Loucy (cell line): Measurements from ENCODE around the gene TERB2.
"Not testable (repeated sequence)": the region's sequence is repeated elsewhere in the genome, so short reads cannot be mapped to it uniquely, and the experiment has no call there.

Source experiments
- H2AFZ ChIP-seq: fragments of 200-600 bp; sonication (generic); 2 replicates; pipeline ENCODE4 v1.6.0; 2016; ENCODE audit warnings: antibody characterized with exemption, mild to moderate bottlenecking, low read length, moderate library complexity
- H3F3A ChIP-seq: fragments of 200-600 bp; 2 replicates; pipeline ENCODE4 v1.6.0; 2016; ENCODE audit warnings: antibody characterized with exemption, low read depth, mild to moderate bottlenecking
- H3K27me3 ChIP-seq: fragments of 200-600 bp; sonication (generic); 2 replicates; pipeline ENCODE4 v1.6.1; 2014; ENCODE audit warnings: low read length, mild to moderate bottlenecking; ENCODE audit not compliant: insufficient read depth, poor library complexity, severe bottlenecking
- H3K36me3 ChIP-seq: fragments of 200-600 bp; sonication (generic); 2 replicates; pipeline ENCODE4 v1.6.1; 2016; ENCODE audit warnings: low read length; ENCODE audit not compliant: insufficient read depth
- H3K4me1 ChIP-seq: fragments of 200-600 bp; sonication (generic); 2 replicates; pipeline ENCODE4 v1.5.1; 2014; ENCODE audit warnings: low read length, mild to moderate bottlenecking; ENCODE audit not compliant: insufficient read depth, poor library complexity, severe bottlenecking
- H3K4me2 ChIP-seq: fragments of 200-600 bp; sonication (generic); 2 replicates; pipeline ENCODE4 v1.6.0; 2014; ENCODE audit warnings: antibody characterized with exemption, low read length, low read depth, mild to moderate bottlenecking; ENCODE audit not compliant: poor library complexity, severe bottlenecking
- H3K4me3 ChIP-seq: fragments of 200-600 bp; sonication (generic); 2 replicates; pipeline ENCODE4 v1.5.1; 2014; ENCODE audit warnings: low read length, mild to moderate bottlenecking, mixed read lengths; ENCODE audit not compliant: poor library complexity, severe bottlenecking
- H3K79me2 ChIP-seq: fragments of 200-600 bp; sonication (generic); 2 replicates; pipeline ENCODE4 v1.6.1; 2014; ENCODE audit warnings: low read length; ENCODE audit not compliant: insufficient read depth
- H3K9ac ChIP-seq: fragments of 200-600 bp; sonication (generic); 2 replicates; pipeline ENCODE4 v1.6.0; 2014; ENCODE audit warnings: mild to moderate bottlenecking, low read depth, low read length, moderate library complexity; ENCODE audit not compliant: poor library complexity, severe bottlenecking
- H3K9me2 ChIP-seq: fragments of 200-600 bp; sonication (generic); replicated peaks from 2 replicates; pipeline ENCODE4 v1.6.1; 2016; ENCODE audit warnings: low read depth, low read length, mixed read lengths
- H3K9me3 ChIP-seq: fragments of 200-600 bp; sonication (generic); 2 replicates; pipeline ENCODE4 v1.6.1; 2014; ENCODE audit warnings: mild to moderate bottlenecking, antibody characterized with exemption, low read length, low read depth; ENCODE audit not compliant: insufficient read depth
- H4K20me1 ChIP-seq: fragments of 200-600 bp; sonication (generic); 2 replicates; pipeline ENCODE4 v1.6.0; 2014; ENCODE audit warnings: antibody characterized with exemption, low read length, mild to moderate bottlenecking; ENCODE audit not compliant: insufficient read depth, poor library complexity, severe bottlenecking
- EZH2phosphoT487 ChIP-seq: fragments of 200-600 bp; IDR thresholded peaks from 2 replicates; pipeline ENCODE4 v1.6.1; 2018; ENCODE audit warnings: antibody characterized with exemption, mild to moderate bottlenecking, moderate library complexity, borderline replicate concordance
- TF ChIP-seq, protein P1 (sequence below): fragments of 200-600 bp; sonication (generic); conservative IDR thresholded peaks from 2 replicates; pipeline ENCODE4 v1.5.1; 2014; ENCODE audit warnings: mild to moderate bottlenecking, antibody characterized with exemption, low read length

The TERB2 gene

DNA sequence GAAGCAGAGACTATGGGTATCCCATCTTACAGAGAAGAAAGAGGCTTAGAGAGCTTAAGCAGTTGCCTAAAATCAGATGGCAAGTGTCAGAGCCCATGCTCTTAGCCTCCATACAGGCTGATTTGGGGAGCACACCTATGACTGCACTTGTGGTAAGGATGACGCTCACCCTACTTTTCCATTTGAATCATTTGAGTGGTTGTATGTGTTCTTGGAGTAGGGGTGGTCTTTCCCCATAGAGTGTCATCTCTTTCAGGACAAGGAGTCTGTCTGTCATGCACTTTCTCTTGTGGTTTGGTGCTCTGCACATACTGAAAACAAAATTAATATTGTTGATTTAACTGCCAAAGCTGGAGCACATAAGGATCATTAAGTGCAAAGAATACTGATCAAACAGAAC lies 31.2 kb downstream of the TERB2 start:
- H3K79me2 ChIP-seq, H3K4me3 ChIP-seq, H4K20me1 ChIP-seq, H3K9ac ChIP-seq, H3K4me1 ChIP-seq, H2AFZ ChIP-seq, H3K4me2 ChIP-seq, H3F3A ChIP-seq, H3K9me3 ChIP-seq, H3K9me2 ChIP-seq, H3K27me3 ChIP-seq, H3K36me3 ChIP-seq: not testable (repeated sequence)

DNA sequence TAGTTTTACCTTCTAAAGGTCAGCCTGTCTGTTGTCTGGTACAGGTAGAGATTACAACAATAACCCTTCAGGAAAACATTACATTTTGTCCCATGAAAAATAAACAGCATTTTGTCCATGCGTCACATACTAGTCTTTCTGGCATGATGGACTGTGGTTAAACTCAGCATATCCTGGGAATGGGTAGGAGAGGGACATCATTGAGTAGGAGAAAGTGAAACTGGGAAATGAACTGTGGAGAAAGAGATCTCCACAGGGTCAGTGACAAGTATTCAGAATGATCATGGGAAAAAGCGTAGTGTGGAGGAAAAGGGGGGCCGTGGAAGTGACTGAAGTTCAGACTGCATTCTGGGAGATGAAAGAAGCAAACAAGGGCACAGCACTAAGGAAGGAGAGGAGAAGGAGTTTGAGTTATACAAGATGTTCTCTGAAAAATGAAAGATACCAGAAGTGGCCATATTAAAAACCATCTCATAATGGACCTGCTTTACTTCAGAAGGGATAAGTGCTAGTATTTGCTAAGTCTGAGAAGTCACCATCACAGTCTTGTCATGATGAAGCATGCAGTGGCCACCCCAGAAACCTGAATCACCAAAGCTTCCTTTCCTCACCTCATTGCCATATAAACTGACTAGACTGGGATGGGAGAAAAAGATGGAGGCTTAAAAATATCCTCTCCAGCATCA lies 31.8 kb downstream of the TERB2 start:
- not testable (repeated sequence) for H3F3A ChIP-seq, H3K4me3 ChIP-seq, H3K9ac ChIP-seq, H2AFZ ChIP-seq, H3K4me1 ChIP-seq, H3K79me2 ChIP-seq, H3K9me3 ChIP-seq, H3K9me2 ChIP-seq, H3K36me3 ChIP-seq, H4K20me1 ChIP-seq, H3K4me2 ChIP-seq, H3K27me3 ChIP-seq

DNA sequence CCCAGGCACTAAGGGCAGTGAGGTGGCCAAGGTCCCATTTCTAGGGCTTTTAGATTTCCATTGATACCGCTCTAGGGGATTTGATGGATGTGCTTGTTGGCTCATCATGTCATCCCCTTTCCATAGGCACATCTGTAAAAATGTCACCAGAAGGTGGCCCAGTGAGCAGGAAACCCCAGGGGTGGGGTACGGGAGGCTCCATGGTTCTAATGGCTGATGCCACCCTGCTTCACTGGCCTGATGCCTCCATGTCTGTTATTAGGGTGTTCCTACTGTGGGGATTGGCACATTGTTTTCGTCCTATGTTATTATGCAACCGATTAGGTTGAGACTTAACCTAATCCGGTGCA lies 32.4 kb downstream of the TERB2 start:
- H3K9ac ChIP-seq, H3F3A ChIP-seq, H3K79me2 ChIP-seq, H3K4me1 ChIP-seq, H3K27me3 ChIP-seq, H3K4me2 ChIP-seq, H3K4me3 ChIP-seq, H3K9me2 ChIP-seq, H3K9me3 ChIP-seq, H4K20me1 ChIP-seq, H2AFZ ChIP-seq, H3K36me3 ChIP-seq: not testable (repeated sequence)

DNA sequence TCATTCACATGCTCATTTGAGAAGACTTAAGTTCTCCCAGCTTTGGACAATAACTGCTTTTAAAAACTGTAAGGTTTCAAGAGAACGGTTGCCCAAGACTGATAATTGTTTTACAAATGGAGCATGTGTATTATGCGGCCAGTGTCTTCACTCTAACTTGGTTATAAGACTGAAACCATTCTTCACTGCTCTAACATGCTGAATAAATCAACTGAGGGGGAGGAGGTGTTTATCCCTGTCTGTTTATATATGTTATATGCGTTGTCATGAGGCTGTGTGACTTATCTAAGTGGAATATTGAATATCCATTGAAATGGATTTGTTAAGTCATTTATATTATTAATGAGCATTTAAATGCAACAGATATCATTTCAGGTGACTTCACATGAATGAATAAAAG lies 41.1 kb downstream of the TERB2 start:
- not testable (repeated sequence) for H3K9me3 ChIP-seq, H3K36me3 ChIP-seq, H3K79me2 ChIP-seq, H3F3A ChIP-seq, H4K20me1 ChIP-seq, H3K27me3 ChIP-seq, H3K4me3 ChIP-seq, H3K9me2 ChIP-seq, H3K9ac ChIP-seq, H3K4me2 ChIP-seq, H2AFZ ChIP-seq, H3K4me1 ChIP-seq

DNA sequence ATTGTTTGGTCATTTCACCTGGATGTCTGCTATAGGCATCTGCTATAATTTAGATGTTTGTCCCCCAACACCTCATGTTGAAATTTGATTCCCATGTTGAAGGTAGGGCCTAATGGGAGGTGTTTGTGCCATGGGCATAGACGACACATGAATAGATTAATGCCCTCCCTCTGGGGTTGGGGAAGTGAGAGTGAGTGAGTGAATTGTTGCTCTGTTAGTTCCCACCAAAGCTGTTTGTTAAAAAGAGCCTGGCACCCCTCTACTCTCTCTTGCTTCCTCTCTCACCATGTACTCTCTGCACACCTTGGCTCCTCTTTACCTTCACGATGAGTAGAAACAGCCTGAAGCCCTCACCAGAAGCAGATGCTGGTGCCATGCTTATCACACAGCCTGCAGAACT lies 42.6 kb downstream of the TERB2 start:
- no peaks in the 10 kb centered on the region for H3K9me3 ChIP-seq
- H3K9ac ChIP-seq: no peak overlapping the region
- no peak for TF ChIP-seq EZH2phosphoT487
- TF ChIP-seq, protein P1, sequence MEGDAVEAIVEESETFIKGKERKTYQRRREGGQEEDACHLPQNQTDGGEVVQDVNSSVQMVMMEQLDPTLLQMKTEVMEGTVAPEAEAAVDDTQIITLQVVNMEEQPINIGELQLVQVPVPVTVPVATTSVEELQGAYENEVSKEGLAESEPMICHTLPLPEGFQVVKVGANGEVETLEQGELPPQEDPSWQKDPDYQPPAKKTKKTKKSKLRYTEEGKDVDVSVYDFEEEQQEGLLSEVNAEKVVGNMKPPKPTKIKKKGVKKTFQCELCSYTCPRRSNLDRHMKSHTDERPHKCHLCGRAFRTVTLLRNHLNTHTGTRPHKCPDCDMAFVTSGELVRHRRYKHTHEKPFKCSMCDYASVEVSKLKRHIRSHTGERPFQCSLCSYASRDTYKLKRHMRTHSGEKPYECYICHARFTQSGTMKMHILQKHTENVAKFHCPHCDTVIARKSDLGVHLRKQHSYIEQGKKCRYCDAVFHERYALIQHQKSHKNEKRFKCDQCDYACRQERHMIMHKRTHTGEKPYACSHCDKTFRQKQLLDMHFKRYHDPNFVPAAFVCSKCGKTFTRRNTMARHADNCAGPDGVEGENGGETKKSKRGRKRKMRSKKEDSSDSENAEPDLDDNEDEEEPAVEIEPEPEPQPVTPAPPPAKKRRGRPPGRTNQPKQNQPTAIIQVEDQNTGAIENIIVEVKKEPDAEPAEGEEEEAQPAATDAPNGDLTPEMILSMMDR: no peak
- H3F3A ChIP-seq: no peaks in the 10 kb centered on the region
- no peaks in the 10 kb centered on the region for H4K20me1 ChIP-seq
- no peaks in the 10 kb centered on the region for H3K4me1 ChIP-seq
- H3K79me2 ChIP-seq: no peaks in the 10 kb centered on the region
- no peak overlapping the region for H2AFZ ChIP-seq
- H3K9me2 ChIP-seq: no peaks in the 10 kb centered on the region
- no peak overlapping the region for H3K4me2 ChIP-seq
- no peaks in the 10 kb centered on the region for H3K36me3 ChIP-seq
- H3K4me3 ChIP-seq: no peak overlapping the region
- no peaks in the 10 kb centered on the region for H3K27me3 ChIP-seq

DNA sequence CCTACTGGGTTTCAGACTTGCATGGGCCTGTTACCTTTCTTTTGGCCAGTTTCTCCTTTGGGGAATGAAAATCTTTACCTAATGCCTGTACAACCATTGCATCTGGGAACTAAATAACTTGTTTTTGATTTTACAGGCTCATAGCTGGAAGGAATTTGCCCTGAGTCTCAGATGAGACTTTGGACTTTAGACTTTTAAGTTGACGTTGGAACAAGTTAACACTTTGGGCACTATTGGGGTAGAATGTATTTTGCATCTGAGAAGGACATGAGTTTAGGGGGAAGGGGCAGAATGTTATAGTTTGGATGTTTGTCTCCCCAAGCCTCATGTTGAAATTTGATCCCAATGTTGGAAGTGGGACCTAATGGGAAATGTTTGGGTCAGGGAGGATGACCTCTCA lies 44.7 kb downstream of the TERB2 start:
- H3K4me1 ChIP-seq, H3F3A ChIP-seq, H4K20me1 ChIP-seq, H3K9me2 ChIP-seq, H3K9ac ChIP-seq, H3K36me3 ChIP-seq, H3K79me2 ChIP-seq, H3K9me3 ChIP-seq, H3K4me3 ChIP-seq, H3K27me3 ChIP-seq, H2AFZ ChIP-seq, H3K4me2 ChIP-seq: not testable (repeated sequence)
